ENCODE results near the gene USH1C.

The USH1C gene

GRCh38 chr11:17514476-17514875 is 29.7 kb downstream of the USH1C start:
- Histone ChIP-seq H3K27ac (ENCODE audit: low read depth, low read length) (no peak overlapping the region), H3K4me1 (ENCODE audit: control insufficient read depth, insufficient read depth, low read length) (no peaks in the 10 kb centered on the region), H3K36me3 (ENCODE audit: control insufficient read depth, insufficient read depth, low read length) (no peaks in the 10 kb centered on the region), H3K9ac (ENCODE audit: low read length) (no peak overlapping the region), H3K27me3 (ENCODE audit: control insufficient read depth, insufficient read depth, low read length) (no peaks in the 10 kb centered on the region), H3K4me3 (ENCODE audit: low read length) (no peak overlapping the region)

DNA sequence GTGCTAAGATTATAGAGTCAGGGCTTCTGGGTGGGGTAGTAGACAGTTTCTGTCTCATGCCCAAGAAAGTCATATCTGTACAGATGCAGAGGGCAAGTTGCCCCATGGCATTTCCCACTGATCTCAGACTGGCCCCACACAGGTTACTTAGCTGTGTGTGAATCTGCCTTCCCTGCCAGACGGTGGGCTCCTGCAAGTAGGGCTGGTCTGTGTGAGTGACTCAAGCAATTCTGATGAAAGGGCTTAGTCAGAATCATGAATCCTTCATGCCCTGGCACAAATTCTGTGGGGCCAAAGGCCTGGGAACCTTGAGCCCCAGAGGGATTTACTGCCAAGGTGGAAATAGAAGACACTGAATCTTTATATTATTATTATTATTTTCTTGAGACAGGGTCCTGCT is 30.4 kb downstream of the USH1C start:
- no peak overlapping the region for H3K4me3 ChIP-seq (ENCODE audit: low read length)
- H3K4me1 ChIP-seq (ENCODE audit: control insufficient read depth, insufficient read depth, low read length), result no peaks in the 10 kb centered on the region
- H3K9ac ChIP-seq (ENCODE audit: low read length), result no peak overlapping the region
- no peaks in the 10 kb centered on the region for H3K27me3 ChIP-seq (ENCODE audit: control insufficient read depth, insufficient read depth, low read length)
- no peaks in the 10 kb centered on the region for H3K36me3 ChIP-seq (ENCODE audit: control insufficient read depth, insufficient read depth, low read length)
- no peak overlapping the region for H3K27ac ChIP-seq (ENCODE audit: low read depth, low read length)

DNA sequence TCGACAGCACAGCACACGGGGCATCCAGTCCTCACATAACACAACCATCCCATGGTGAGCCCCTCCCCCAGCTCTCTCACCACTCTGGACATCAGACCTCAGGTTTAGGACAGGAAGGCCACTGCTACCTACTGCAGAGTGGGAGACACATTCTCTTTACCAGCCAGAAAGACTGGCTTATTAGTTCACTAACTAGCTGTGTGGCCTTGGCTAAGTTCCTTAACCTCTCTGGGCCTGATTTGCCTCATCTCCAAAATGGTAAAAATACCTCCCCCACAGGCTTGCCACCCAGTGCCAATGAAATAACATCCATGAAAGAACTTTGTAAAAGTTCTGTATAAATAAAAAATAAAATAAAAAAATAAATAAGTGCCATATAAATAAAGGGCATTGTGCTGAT is 32.1 kb downstream of the USH1C start:
- H3K27me3 ChIP-seq (ENCODE audit: control insufficient read depth, insufficient read depth, low read length), result no peaks in the 10 kb centered on the region
- H3K27ac ChIP-seq (ENCODE audit: low read depth, low read length), result no peak overlapping the region
- H3K4me3 ChIP-seq (ENCODE audit: low read length), result no peak overlapping the region
- no peaks in the 10 kb centered on the region for H3K36me3 ChIP-seq (ENCODE audit: control insufficient read depth, insufficient read depth, low read length)
- no peaks in the 10 kb centered on the region for H3K4me1 ChIP-seq (ENCODE audit: control insufficient read depth, insufficient read depth, low read length)
- H3K9ac ChIP-seq (ENCODE audit: low read length), result no peak overlapping the region

DNA sequence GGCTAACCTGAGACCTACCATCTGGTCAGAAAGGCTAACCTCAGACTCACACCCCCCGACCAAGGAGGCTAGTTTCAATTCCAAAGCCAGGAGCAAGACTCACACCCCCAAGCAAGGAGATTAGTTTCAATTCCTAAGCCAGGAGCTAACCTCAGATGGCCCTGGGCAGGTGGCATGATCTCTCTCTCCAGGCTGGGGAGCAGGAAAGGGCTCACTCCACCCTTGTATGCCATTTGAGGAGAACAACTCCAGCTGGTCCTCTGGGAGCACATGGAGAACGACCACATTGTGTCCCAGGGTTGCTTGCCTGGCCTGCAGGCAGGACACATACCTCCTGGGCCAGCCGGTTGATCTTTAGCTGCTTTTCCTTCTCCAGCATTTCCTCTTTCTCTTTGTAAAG is 32.6 kb downstream of the USH1C start:
- no peak overlapping the region for H3K4me3 ChIP-seq (ENCODE audit: low read length)
- H3K36me3 ChIP-seq (ENCODE audit: control insufficient read depth, insufficient read depth, low read length), result no peaks in the 10 kb centered on the region
- H3K9ac ChIP-seq (ENCODE audit: low read length), result no peak overlapping the region
- no peak overlapping the region for H3K27ac ChIP-seq (ENCODE audit: low read depth, low read length)
- H3K27me3 ChIP-seq (ENCODE audit: control insufficient read depth, insufficient read depth, low read length), result no peaks in the 10 kb centered on the region
- H3K4me1 ChIP-seq (ENCODE audit: control insufficient read depth, insufficient read depth, low read length), result no peaks in the 10 kb centered on the region

DNA sequence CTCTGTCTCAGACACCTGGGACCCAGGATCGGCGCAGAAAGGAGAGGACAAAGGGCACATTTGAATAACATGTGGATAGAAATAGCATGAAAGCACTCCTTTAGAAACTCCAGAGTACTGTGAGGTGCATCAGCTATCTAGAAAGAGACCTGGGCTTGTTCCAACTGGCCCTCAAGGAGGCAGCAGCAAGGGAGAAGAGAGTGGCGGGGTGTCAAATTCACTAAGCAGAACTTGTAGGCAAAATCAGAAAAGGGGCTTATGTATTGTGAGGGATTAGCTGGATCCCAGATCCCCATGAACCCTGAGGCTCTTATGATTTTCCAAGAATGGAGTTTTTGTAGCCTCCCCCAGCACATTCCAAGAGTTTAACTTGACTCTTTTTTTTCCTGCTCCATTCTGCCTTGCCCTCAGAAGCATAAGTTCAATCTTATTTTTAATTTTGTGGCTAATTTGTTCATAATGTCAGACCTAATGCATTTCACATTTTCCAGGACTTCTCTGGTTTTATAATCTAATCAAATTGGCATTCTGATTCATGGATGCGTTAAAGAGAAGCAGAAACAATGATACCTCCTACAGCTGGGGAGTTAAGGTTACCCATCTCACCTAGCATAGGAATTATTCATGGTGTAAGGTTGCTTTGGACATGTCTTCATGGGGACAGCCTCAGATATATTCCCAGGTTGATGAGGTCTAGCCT is 33.6 kb downstream of the USH1C start:
- Histone ChIP-seq H3K4me3 (ENCODE audit: low read length) (no peak overlapping the region), H3K9ac (ENCODE audit: low read length) (no peak overlapping the region), H3K27ac (ENCODE audit: low read depth, low read length) (no peak overlapping the region), H3K36me3 (ENCODE audit: control insufficient read depth, insufficient read depth, low read length) (no peaks in the 10 kb centered on the region), H3K27me3 (ENCODE audit: control insufficient read depth, insufficient read depth, low read length) (no peaks in the 10 kb centered on the region), H3K4me1 (ENCODE audit: control insufficient read depth, insufficient read depth, low read length) (no peaks in the 10 kb centered on the region)

- Histone ChIP-seq H3K9ac (ENCODE audit: low read length) (no peak overlapping the region), H3K27me3 (ENCODE audit: control insufficient read depth, insufficient read depth, low read length) (no peaks in the 10 kb centered on the region), H3K4me3 (ENCODE audit: low read length) (no peak overlapping the region), H3K27ac (ENCODE audit: low read depth, low read length) (no peak overlapping the region), H3K36me3 (ENCODE audit: control insufficient read depth, insufficient read depth, low read length) (no peaks in the 10 kb centered on the region), H3K4me1 (ENCODE audit: control insufficient read depth, insufficient read depth, low read length) (no peaks in the 10 kb centered on the region)
Measured at GRCh38 chr11:17508791-17509190, 35.4 kb downstream of the USH1C start.

GRCh38 chr11:17508306-17508705 is 35.9 kb downstream of the USH1C start:
- Histone ChIP-seq H3K4me1 (ENCODE audit: control insufficient read depth, insufficient read depth, low read length) (no peaks in the 10 kb centered on the region), H3K4me3 (ENCODE audit: low read length) (no peak overlapping the region), H3K9ac (ENCODE audit: low read length) (no peak overlapping the region), H3K27me3 (ENCODE audit: control insufficient read depth, insufficient read depth, low read length) (no peaks in the 10 kb centered on the region), H3K36me3 (ENCODE audit: control insufficient read depth, insufficient read depth, low read length) (no peaks in the 10 kb centered on the region), H3K27ac (ENCODE audit: low read depth, low read length) (no peak overlapping the region)

DNA sequence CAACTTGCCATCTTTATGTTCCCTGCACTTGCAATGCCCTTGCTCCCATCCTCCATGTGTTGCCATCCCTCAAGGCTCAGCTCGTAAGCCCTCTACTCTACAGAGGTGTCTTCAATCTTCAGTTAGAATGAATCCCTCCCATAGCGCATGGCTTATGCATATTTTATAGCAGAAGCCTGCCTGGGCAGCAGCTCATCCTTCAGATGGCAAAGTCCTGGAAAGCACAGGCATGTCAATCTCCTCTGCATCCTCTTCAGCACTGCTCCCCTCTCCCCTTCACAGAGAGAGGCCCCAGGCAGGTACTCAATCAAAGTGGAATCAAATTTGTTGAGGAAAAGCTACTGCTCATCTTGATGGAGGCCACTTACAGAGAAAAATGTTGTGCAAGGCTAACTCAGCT is 36.4 kb downstream of the USH1C start:
- Histone ChIP-seq H3K9ac (ENCODE audit: low read length) (no peak overlapping the region), H3K27me3 (ENCODE audit: control insufficient read depth, insufficient read depth, low read length) (no peaks in the 10 kb centered on the region), H3K4me1 (ENCODE audit: control insufficient read depth, insufficient read depth, low read length) (no peaks in the 10 kb centered on the region), H3K36me3 (ENCODE audit: control insufficient read depth, insufficient read depth, low read length) (no peaks in the 10 kb centered on the region), H3K4me3 (ENCODE audit: low read length) (no peak overlapping the region), H3K27ac (ENCODE audit: low read depth, low read length) (no peak overlapping the region)

- H3K4me3 ChIP-seq (ENCODE audit: low read length), result no peak overlapping the region
- no peaks in the 10 kb centered on the region for H3K27me3 ChIP-seq (ENCODE audit: control insufficient read depth, insufficient read depth, low read length)
- no peaks in the 10 kb centered on the region for H3K36me3 ChIP-seq (ENCODE audit: control insufficient read depth, insufficient read depth, low read length)
- H3K4me1 ChIP-seq (ENCODE audit: control insufficient read depth, insufficient read depth, low read length), result no peaks in the 10 kb centered on the region
- no peak overlapping the region for H3K9ac ChIP-seq (ENCODE audit: low read length)
- no peak overlapping the region for H3K27ac ChIP-seq (ENCODE audit: low read depth, low read length)
Measured at GRCh38 chr11:17506942-17507341, 37.3 kb downstream of the USH1C start.

GRCh38 chr11:17506314-17506713 is 37.9 kb downstream of the USH1C start:
- no peak overlapping the region for H3K27ac ChIP-seq (ENCODE audit: low read depth, low read length)
- H3K4me3 ChIP-seq (ENCODE audit: low read length), result no peak overlapping the region
- no peaks in the 10 kb centered on the region for H3K4me1 ChIP-seq (ENCODE audit: control insufficient read depth, insufficient read depth, low read length)
- H3K27me3 ChIP-seq (ENCODE audit: control insufficient read depth, insufficient read depth, low read length), result no peaks in the 10 kb centered on the region
- H3K9ac ChIP-seq (ENCODE audit: low read length), result no peak overlapping the region
- H3K36me3 ChIP-seq (ENCODE audit: control insufficient read depth, insufficient read depth, low read length), result no peaks in the 10 kb centered on the region

GRCh38 chr11:17505146-17505545 is 39.1 kb downstream of the USH1C start:
- H3K4me1 ChIP-seq (ENCODE audit: control insufficient read depth, insufficient read depth, low read length), result no peaks in the 10 kb centered on the region
- H3K27ac ChIP-seq (ENCODE audit: low read depth, low read length), result no peak overlapping the region
- H3K9ac ChIP-seq (ENCODE audit: low read length), result no peak overlapping the region
- no peaks in the 10 kb centered on the region for H3K27me3 ChIP-seq (ENCODE audit: control insufficient read depth, insufficient read depth, low read length)
- no peaks in the 10 kb centered on the region for H3K36me3 ChIP-seq (ENCODE audit: control insufficient read depth, insufficient read depth, low read length)
- no peak overlapping the region for H3K4me3 ChIP-seq (ENCODE audit: low read length)

- Histone ChIP-seq H3K9ac (ENCODE audit: low read length) (no peak overlapping the region), H3K4me3 (ENCODE audit: low read length) (no peak overlapping the region), H3K27ac (ENCODE audit: low read depth, low read length) (no peak overlapping the region), H3K36me3 (ENCODE audit: control insufficient read depth, insufficient read depth, low read length) (no peaks in the 10 kb centered on the region), H3K4me1 (ENCODE audit: control insufficient read depth, insufficient read depth, low read length) (no peaks in the 10 kb centered on the region), H3K27me3 (ENCODE audit: control insufficient read depth, insufficient read depth, low read length) (no peaks in the 10 kb centered on the region)
Measured at GRCh38 chr11:17504330-17505107, 39.7 kb downstream of the USH1C start.

DNA sequence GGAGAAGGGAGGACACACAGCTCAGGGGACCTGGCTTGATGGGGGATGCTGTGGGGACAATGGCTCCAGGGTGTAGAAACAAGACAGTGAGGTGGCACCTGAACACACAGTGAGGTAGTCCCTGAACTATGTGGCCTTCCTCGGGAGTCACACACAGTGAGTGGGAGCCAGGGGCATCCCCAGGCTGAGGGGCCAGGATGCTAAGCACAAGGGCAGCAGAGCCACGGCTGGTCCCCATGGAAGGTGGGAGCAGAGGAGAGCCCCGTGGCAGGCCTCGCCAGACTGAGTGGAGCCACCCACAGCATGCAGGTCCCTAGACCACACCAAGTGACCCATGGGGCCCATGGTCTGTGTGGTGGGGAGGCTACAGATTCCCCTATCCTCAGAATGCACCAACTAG is 41.6 kb downstream of the USH1C start:
- H3K27me3 ChIP-seq (ENCODE audit: control insufficient read depth, insufficient read depth, low read length), result no peaks in the 10 kb centered on the region
- no peaks in the 10 kb centered on the region for H3K36me3 ChIP-seq (ENCODE audit: control insufficient read depth, insufficient read depth, low read length)
- H3K9ac ChIP-seq (ENCODE audit: low read length), result no peak overlapping the region
- H3K4me1 ChIP-seq (ENCODE audit: control insufficient read depth, insufficient read depth, low read length), result no peaks in the 10 kb centered on the region
- H3K27ac ChIP-seq (ENCODE audit: low read depth, low read length), result no peak overlapping the region
- no peak overlapping the region for H3K4me3 ChIP-seq (ENCODE audit: low read length)
